OCI-LY7 (cell line): ENCODE data around the gene S100A9. TPM values are rescaled to one million over a fixed set of nuclear protein-coding genes. Genes with fewer than 3 reads are reported as not detected.

Source experiments
- BruUV-seq: library from RNA; stranded (reverse); fragments of 400-500 nt; replicated peaks from 2 replicates; lab custom pipeline; 2021; lab: Mats Ljungman, UMichigan
- CTCF ChIA-PET: fragments of 300-600 bp; sonication (Branson Sonifier 250); formaldehyde crosslinking; loops from one replicate; lab custom pipeline; 2022; ENCODE audit warnings: antibody characterized with exemption; ENCODE audit not compliant: unreplicated experiment; lab: Charles Lee
- POLR2A ChIA-PET: fragments of 300-600 bp; sonication (Branson Sonifier 250); formaldehyde crosslinking; loops from one replicate; lab custom pipeline; 2022; ENCODE audit warnings: antibody characterized with exemption; lab: Charles Lee
- DNase-seq: peaks from one replicate; pipeline ENCODE4 v3.0.0-alpha.2; 2015; ENCODE audit warnings: low spot score
- H2AFZ ChIP-seq: fragments of 200-600 bp; sonication (generic), shearing (Covaris generic); 2 replicates; pipeline ENCODE4 v1.6.1; 2014; ENCODE audit warnings: mild to moderate bottlenecking, antibody characterized with exemption, low read length, moderate library complexity
- H3K27ac ChIP-seq: fragments of 200-600 bp; sonication (generic); 2 replicates; pipeline ENCODE4 v1.5.1; 2014; ENCODE audit warnings: mixed run types, low read depth, mild to moderate bottlenecking, moderate library complexity, low read length, inconsistent platforms; ENCODE audit not compliant: poor library complexity, severe bottlenecking
- H3K36me3 ChIP-seq: fragments of 200-600 bp; sonication (generic); 2 replicates; pipeline ENCODE4 v1.6.1; 2014; ENCODE audit warnings: mild to moderate bottlenecking, antibody characterized with exemption, low read length, moderate library complexity, mixed read lengths; ENCODE audit not compliant: insufficient read depth
- H3K4me1 ChIP-seq: fragments of 200-600 bp; sonication (generic); 2 replicates; pipeline ENCODE4 v1.5.1; 2014; ENCODE audit warnings: mild to moderate bottlenecking, low read length; ENCODE audit not compliant: insufficient read depth, poor library complexity, severe bottlenecking
- H3K4me2 ChIP-seq: fragments of 200-600 bp; sonication (generic); 2 replicates; pipeline ENCODE4 v1.6.1; 2014; ENCODE audit warnings: mild to moderate bottlenecking, low read length
- H3K4me3 ChIP-seq: fragments of 200-600 bp; sonication (generic); 2 replicates; pipeline ENCODE4 v1.5.1; 2014; ENCODE audit warnings: mild to moderate bottlenecking, low read depth, low read length; ENCODE audit not compliant: poor library complexity, severe bottlenecking
- H3K79me2 ChIP-seq: fragments of 200-600 bp; sonication (generic); 2 replicates; pipeline ENCODE4 v1.6.1; 2016; ENCODE audit warnings: low read depth, mild to moderate bottlenecking, low read length, moderate library complexity, mixed read lengths; ENCODE audit not compliant: insufficient read depth
- H3K9me2 ChIP-seq: fragments of 200-600 bp; sonication (generic); 2 replicates; pipeline ENCODE4 v1.6.1; 2016; ENCODE audit warnings: mild to moderate bottlenecking, low read length, mixed read lengths; ENCODE audit not compliant: insufficient read depth
- H3K9me3 ChIP-seq: fragments of 200-600 bp; sonication (generic); 2 replicates; pipeline ENCODE4 v1.6.1; 2014; ENCODE audit warnings: mild to moderate bottlenecking, mixed run types, low read length, mixed read lengths
- H4K20me1 ChIP-seq: fragments of 200-600 bp; sonication (generic); 2 replicates; pipeline ENCODE4 v1.6.1; 2014; ENCODE audit warnings: mild to moderate bottlenecking, antibody characterized with exemption, low read length, moderate library complexity, mixed read lengths; ENCODE audit not compliant: insufficient read depth
- EZH2phosphoT487 ChIP-seq: fragments of 200-600 bp; sonication (generic); IDR thresholded peaks from 2 replicates; pipeline ENCODE4 v1.6.1; 2018; ENCODE audit warnings: low read depth, borderline replicate concordance, mild to moderate bottlenecking, mixed run types, antibody characterized with exemption, low read length, moderate library complexity, mixed read lengths
- intact Hi-C: fragments of 100-400 bp; cut with micrococcal nuclease; formaldehyde crosslinking; loops from one replicate; pipeline ENCODE4 v1.10.0; 2022; ENCODE audit not compliant: unreplicated experiment
- total RNA-seq, 2 experiments: library from RNA; depleted of rRNA in 1 of 2; stranded (reverse); fragments of >200 nt in 1 of 2; shearing (Covaris generic) in 1 of 2; gene quantifications; 2 replicates each; pipeline ENCODE4 v1.2.3, GENCODE V29; 2014 to 2022
- TF ChIP-seq, protein P1 (sequence below): fragments of 200-600 bp; sonication (generic); conservative IDR thresholded peaks from 2 replicates; pipeline ENCODE4 v1.5.1; 2014; ENCODE audit warnings: mild to moderate bottlenecking, antibody characterized with exemption, low read length, moderate library complexity, mixed read lengths

S100A9 gene
- total RNA-seq, 2 experiments from 2014 or later: not detected

DNA sequence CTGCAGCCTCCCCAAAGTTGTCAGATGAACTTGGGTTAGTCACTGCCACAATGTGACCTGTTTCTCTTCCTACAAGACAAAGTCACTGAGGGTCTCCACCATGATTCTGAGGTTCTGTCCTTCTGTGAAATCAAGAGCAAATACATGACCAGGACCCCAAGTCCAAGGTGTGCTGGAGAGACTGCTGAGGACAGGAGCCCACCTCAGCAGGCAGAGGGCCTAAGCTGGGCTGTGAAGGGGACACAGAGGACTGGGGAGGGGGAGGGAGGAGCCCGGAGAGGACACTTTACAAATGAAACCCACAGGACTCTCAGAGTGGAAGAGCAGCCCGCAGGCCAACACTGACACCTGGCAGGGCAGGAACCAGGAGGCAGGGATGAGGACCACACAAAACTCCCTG is 48.2 kb upstream of the S100A9 start:
- BruUV-seq: no TSS peak
- Histone ChIP-seq H2AFZ (no peak overlapping the region), H3K4me1 (no peaks in the 10 kb centered on the region), H3K27ac (no peak overlapping the region), H3K9me3 (no peaks in the 10 kb centered on the region), H4K20me1 (no peaks in the 10 kb centered on the region), H3K36me3 (no peaks in the 10 kb centered on the region), H3K9me2 (no peaks in the 10 kb centered on the region), H3K4me3 (no peak overlapping the region), H3K79me2 (no peaks in the 10 kb centered on the region), H3K4me2 (no peak overlapping the region)
- intact Hi-C loops: no loop called here
- TF ChIP-seq EZH2phosphoT487: no peak
- TF ChIP-seq, protein P1, sequence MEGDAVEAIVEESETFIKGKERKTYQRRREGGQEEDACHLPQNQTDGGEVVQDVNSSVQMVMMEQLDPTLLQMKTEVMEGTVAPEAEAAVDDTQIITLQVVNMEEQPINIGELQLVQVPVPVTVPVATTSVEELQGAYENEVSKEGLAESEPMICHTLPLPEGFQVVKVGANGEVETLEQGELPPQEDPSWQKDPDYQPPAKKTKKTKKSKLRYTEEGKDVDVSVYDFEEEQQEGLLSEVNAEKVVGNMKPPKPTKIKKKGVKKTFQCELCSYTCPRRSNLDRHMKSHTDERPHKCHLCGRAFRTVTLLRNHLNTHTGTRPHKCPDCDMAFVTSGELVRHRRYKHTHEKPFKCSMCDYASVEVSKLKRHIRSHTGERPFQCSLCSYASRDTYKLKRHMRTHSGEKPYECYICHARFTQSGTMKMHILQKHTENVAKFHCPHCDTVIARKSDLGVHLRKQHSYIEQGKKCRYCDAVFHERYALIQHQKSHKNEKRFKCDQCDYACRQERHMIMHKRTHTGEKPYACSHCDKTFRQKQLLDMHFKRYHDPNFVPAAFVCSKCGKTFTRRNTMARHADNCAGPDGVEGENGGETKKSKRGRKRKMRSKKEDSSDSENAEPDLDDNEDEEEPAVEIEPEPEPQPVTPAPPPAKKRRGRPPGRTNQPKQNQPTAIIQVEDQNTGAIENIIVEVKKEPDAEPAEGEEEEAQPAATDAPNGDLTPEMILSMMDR: no peak
- POLR2A ChIA-PET: no interaction called here
- CTCF ChIA-PET: no interaction called here
- DNase-seq: no peak

DNA sequence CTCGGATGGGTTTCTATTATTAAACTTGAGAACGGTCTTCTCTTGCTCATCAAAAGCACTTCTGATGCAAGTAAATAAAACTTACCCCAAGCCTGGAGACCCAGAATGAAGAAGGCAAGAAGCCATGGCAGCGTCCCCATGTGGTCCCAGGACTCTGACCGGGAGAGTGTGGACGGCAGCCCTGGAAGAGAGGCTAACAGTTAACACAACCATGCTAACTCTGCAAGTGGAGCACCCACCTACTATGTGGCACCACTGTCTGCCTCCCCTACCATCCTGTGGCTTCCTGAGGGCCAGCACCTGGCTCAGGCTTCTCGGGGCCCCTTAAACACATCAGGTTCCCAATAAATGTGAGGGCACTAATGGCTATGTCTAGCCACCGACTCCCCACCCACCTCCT is 47.1 kb upstream of the S100A9 start:
- Histone ChIP-seq H3K4me1 (no peaks in the 10 kb centered on the region), H3K36me3 (no peaks in the 10 kb centered on the region), H4K20me1 (no peaks in the 10 kb centered on the region), H3K4me3 (no peak overlapping the region), H3K4me2 (no peak overlapping the region), H3K27ac (no peak overlapping the region), H3K79me2 (no peaks in the 10 kb centered on the region), H2AFZ (no peak overlapping the region), H3K9me2 (no peaks in the 10 kb centered on the region), H3K9me3 (no peaks in the 10 kb centered on the region)
- intact Hi-C loops: no loop called here
- no TSS peak for BruUV-seq
- ChIA-PET CTCF (no interaction called here), POLR2A (no interaction called here)
- DNase-seq: no peak
- TF ChIP-seq, protein P1: no peak
- TF ChIP-seq EZH2phosphoT487: no peak

DNA sequence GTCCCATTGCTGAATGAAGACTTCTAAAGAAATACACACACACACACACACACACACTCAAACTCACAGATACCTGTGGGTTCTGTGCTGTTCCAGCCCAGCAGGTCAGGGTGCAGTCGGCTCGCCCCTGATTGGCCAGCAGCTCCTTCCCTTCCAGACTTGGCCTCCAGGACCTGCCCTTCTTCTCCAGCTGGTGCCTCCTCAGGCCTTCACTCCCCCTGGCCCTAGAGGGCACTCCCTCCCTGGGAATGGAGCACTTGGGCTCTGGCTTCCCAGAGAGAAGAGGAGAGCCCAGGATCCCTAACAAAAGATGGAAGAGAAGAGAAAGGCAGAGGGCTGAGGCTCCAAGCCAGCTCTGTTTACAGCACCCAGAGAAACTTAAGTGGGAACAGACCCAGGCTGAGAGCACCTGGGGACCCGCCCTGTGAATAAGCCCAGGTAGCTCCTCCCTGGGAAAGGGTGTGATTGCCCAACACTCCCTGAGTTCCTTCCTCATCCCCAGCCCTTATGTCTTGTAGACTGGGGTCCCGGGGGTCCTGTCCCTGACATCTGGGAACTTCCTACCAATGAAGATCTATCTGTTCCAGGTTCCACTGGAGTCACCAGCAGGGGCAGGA is 45.0 kb upstream of the S100A9 start, which contains the start of gene PGLYRP3:
Gene PGLYRP3, minus strand, starts transcription at position 383 of the 617 bp plus-strand sequence. CDS start 2,287 bp downstream, outside the sequence.
- ChIA-PET POLR2A (interaction anchor here (0.6 kb wide), 1 partner anchor 1898 kb away, joined by 5 read pairs; no protein-coding TSS in a partner anchor), CTCF (no interaction called here)
- TF ChIP-seq EZH2phosphoT487: no peak
- TF ChIP-seq, protein P1: no peak
- Histone ChIP-seq H3K9me2 (no peaks in the 10 kb centered on the region), H3K9me3 (no peaks in the 10 kb centered on the region), H3K4me3 (no peak within 1 kb of the TSS), H3K27ac (no peak within 1 kb of the TSS), H3K36me3 (no peaks in the 10 kb centered on the region), H4K20me1 (no peaks in the 10 kb centered on the region), H3K4me2 (no peak within 1 kb of the TSS), H3K79me2 (no peaks in the 10 kb centered on the region), H3K4me1 (no peaks in the 10 kb centered on the region), H2AFZ (no peak within 1 kb of the TSS)
- DNase-seq: no peak
- BruUV-seq: no TSS peak
- intact Hi-C loops: no loop called here
